NCI-H82 (cell line): ENCODE measurements around the gene ABCA10.

ENCODE experiments used
- DNase-seq: peaks from one replicate; lab custom pipeline; 2025; lab: John Stamatoyannopoulos, UW

ABCA10 gene

GRCh38 chr17:69103557-69104233, 124.9 kb downstream of the ABCA10 start:
- no peak for DNase-seq

DNA sequence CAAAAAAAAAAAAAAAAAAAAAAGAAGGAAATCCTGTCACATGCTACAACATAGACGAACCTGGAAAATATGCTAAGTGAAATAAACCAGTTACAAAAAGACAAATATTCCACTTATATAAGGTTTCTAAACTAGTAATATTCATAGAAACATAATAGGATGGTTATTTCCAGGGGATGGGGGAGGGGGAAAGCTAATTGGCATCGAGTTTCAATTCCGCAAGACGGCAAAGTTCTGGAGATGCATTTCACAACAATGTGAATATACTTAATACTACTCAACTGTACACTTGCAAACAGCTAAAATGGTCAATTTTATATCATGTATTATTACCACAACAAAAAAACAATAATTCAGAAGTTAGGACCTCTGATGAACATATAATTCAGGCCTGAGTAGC, 130.0 kb downstream of the ABCA10 start:
- no peak for DNase-seq
